ENCODE results near the gene FBXL17.

The FBXL17 gene

GRCh38 chr5:108264533-108264932, 117.4 kb downstream of the FBXL17 start:
- in situ Hi-C loops (cut with MboI; ENCODE audit: low sequenced_read_pairs, unreplicated experiment) = no loop called here
- TF ChIP-seq CTCF (IDR thresholded peaks at IDR 0.05; ENCODE audit: borderline replicate concordance, control extremely low read depth, extremely low read depth, insufficient read depth, missing control alignments) = no peak
- no peak for DNase-seq (ENCODE audit: low spot score)

- TF ChIP-seq CTCF (IDR thresholded peaks at IDR 0.05; ENCODE audit: borderline replicate concordance, control extremely low read depth, extremely low read depth, insufficient read depth, missing control alignments) = no peak
- in situ Hi-C loops (cut with MboI; ENCODE audit: low sequenced_read_pairs, unreplicated experiment) = no loop called here
- DNase-seq (ENCODE audit: low spot score) = no peak
Observed at GRCh38 chr5:108263338-108263737, 118.6 kb downstream of the FBXL17 start.

- in situ Hi-C loops (cut with MboI; ENCODE audit: low sequenced_read_pairs, unreplicated experiment) = no loop called here
- no peak for DNase-seq (ENCODE audit: low spot score)
- no peak for TF ChIP-seq CTCF (IDR thresholded peaks at IDR 0.05; ENCODE audit: borderline replicate concordance, control extremely low read depth, extremely low read depth, insufficient read depth, missing control alignments)
Observed at GRCh38 chr5:108260858-108261170, 121.1 kb downstream of the FBXL17 start.

- TF ChIP-seq CTCF (IDR thresholded peaks at IDR 0.05; ENCODE audit: borderline replicate concordance, control extremely low read depth, extremely low read depth, insufficient read depth, missing control alignments) = peak; percentile 95
- in situ Hi-C loops (cut with MboI; ENCODE audit: low sequenced_read_pairs, unreplicated experiment) = no loop called here
- peak; percentile 44 for DNase-seq (ENCODE audit: low spot score)
Observed at GRCh38 chr5:108260117-108260857, 121.6 kb downstream of the FBXL17 start.

- TF ChIP-seq CTCF (IDR thresholded peaks at IDR 0.05; ENCODE audit: borderline replicate concordance, control extremely low read depth, extremely low read depth, insufficient read depth, missing control alignments) = no peak
- in situ Hi-C loops (cut with MboI; ENCODE audit: low sequenced_read_pairs, unreplicated experiment) = no loop called here
- no peak for DNase-seq (ENCODE audit: low spot score)
Observed at GRCh38 chr5:108259306-108259705, 122.6 kb downstream of the FBXL17 start.

GRCh38 chr5:108257996-108258395, 123.9 kb downstream of the FBXL17 start:
- no peak for DNase-seq (ENCODE audit: low spot score)
- no peak for TF ChIP-seq CTCF (IDR thresholded peaks at IDR 0.05; ENCODE audit: borderline replicate concordance, control extremely low read depth, extremely low read depth, insufficient read depth, missing control alignments)
- in situ Hi-C loops (cut with MboI; ENCODE audit: low sequenced_read_pairs, unreplicated experiment) = no loop called here

Data from GM13976 (cell line).